Measurements from ENCODE around the gene RPL22L1.

GRCh38 chr3:170899455-170899854 is 29.5 kb upstream of the RPL22L1 start:
- TF ChIP-seq CTCF (conservative IDR thresholded peaks at IDR 0.05; ENCODE audit: low read depth, low read length) (no peak), EZH2 (IDR thresholded peaks at IDR 0.05; ENCODE audit: borderline replicate concordance, low read depth, low read length, poor library complexity, severe bottlenecking) (no peak)
